Measurements from ENCODE around the gene CLPX.
A peak's percentile ranks its signal among the peaks of the same experiment; 100 is the strongest.
"Not testable (repeated sequence)": the region's sequence is repeated elsewhere in the genome, so short reads cannot be mapped to it uniquely, and the experiment has no call there.

The CLPX gene

GRCh38 chr15:65184868-65185717, at the start of gene CLPX:
CLPX (minus strand) TSS chr15:65185342; CDS start chr15:65185153, 189 bp downstream.
- DNase-seq = peak; percentile 88

- DNase-seq = no peak
These were observed 48.6 kb upstream of the CLPX start for GRCh38 chr15:65233696-65234095.

- no peak for DNase-seq
These were observed 47.4 kb upstream of the CLPX start for GRCh38 chr15:65232520-65232919.

- DNase-seq = no peak
These were observed 46.2 kb upstream of the CLPX start for GRCh38 chr15:65231306-65231705.

GRCh38 chr15:65226901-65227300, 41.8 kb upstream of the CLPX start:
- DNase-seq = not testable (repeated sequence)

- no peak for DNase-seq
These were observed 41.1 kb upstream of the CLPX start for GRCh38 chr15:65226221-65226620.

- DNase-seq = no peak
These were observed 38.9 kb upstream of the CLPX start for GRCh38 chr15:65223996-65224395.

- DNase-seq = no peak
These were observed 37.7 kb upstream of the CLPX start for GRCh38 chr15:65222891-65223290.

GRCh38 chr15:65221697-65222096, 36.6 kb upstream of the CLPX start:
- no peak for DNase-seq

- DNase-seq = no peak
These were observed 34.0 kb upstream of the CLPX start for GRCh38 chr15:65219137-65219536.

GRCh38 chr15:65217526-65218482, 32.7 kb upstream of the CLPX start:
- DNase-seq = no peak

GRCh38 chr15:65215496-65215895, 30.4 kb upstream of the CLPX start:
- DNase-seq = no peak

- DNase-seq = no peak
These were observed 28.9 kb upstream of the CLPX start for GRCh38 chr15:65214010-65214409.

GRCh38 chr15:65213241-65213640, 28.1 kb upstream of the CLPX start:
- DNase-seq = no peak

GRCh38 chr15:65212097-65212496, 27.0 kb upstream of the CLPX start:
- peak; percentile 44 for DNase-seq

- DNase-seq = no peak
These were observed 26.4 kb upstream of the CLPX start for GRCh38 chr15:65211482-65211982.

GRCh38 chr15:65210770-65211481, 25.8 kb upstream of the CLPX start, which contains the start of gene CILP:
CILP (minus strand) TSS chr15:65211473; CDS start chr15:65209755, 1,718 bp downstream.
- DNase-seq = no peak

- no peak for DNase-seq
These were observed 24.8 kb upstream of the CLPX start for GRCh38 chr15:65209701-65210643.

GRCh38 chr15:65208647-65209046, 23.5 kb upstream of the CLPX start:
- no peak for DNase-seq

GRCh38 chr15:65207280-65207840, 22.2 kb upstream of the CLPX start:
- DNase-seq = no peak

GRCh38 chr15:65206750-65207149, 21.6 kb upstream of the CLPX start:
- DNase-seq = no peak

Data from stimulated activated CD4-positive, alpha-beta T cell treated with anti-CD3 and anti-CD28 coated beads, Interleukin-4, amount 100 ng/mL, for 24 hours (primary cell).